ENCODE results near the gene ASXL2. TPM values are rescaled to one million over a fixed set of nuclear protein-coding genes. Genes with fewer than 3 reads are reported as not detected.

The ASXL2 gene
- total RNA-seq, 2 donors from 2014 or later: 30.7 to 33.8 TPM

Other genes starting within 250 kb of the ASXL2 start
- 1 to 10 TPM; 5.0 to 6.9 TPM for gene DTNB, start 204.9 kb downstream of the ASXL2 start, total RNA-seq
- gene KIF3C, start 104.0 kb upstream of the ASXL2 start, total RNA-seq: 1 to 10 TPM; 2.0 to 2.3 TPM
- gene RAB10, start 155.6 kb upstream of the ASXL2 start, total RNA-seq: 100 to 1,000 TPM; 171 to 173 TPM

Measured in left colon (tissue), 2 donors.